Measurements from ENCODE around the gene CACNB2.

GRCh38 chr10:18179891-18180290 lies 39.7 kb downstream of the CACNB2 start:
- TF ChIP-seq POLR2A (IDR thresholded peaks at IDR 0.05; ENCODE audit: low read depth, low read length) (no peak), TAF1 (IDR thresholded peaks at IDR 0.05; ENCODE audit: borderline replicate concordance, low read depth, low read length) (no peak), POLR2AphosphoS5 (IDR thresholded peaks at IDR 0.05; ENCODE audit: low read depth, low read length) (no peak)
